Esophagus squamous epithelium (tissue), 5 donors: ENCODE results near the gene SLC9A9. TPM values are rescaled to one million over a fixed set of nuclear protein-coding genes. Genes with fewer than 3 reads are reported as not detected.

Experiments used
- DNase-seq: peaks from one replicate; lab custom pipeline; 2025; lab: John Stamatoyannopoulos, UW
- H3K27ac ChIP-seq, 4 donors: fragments of 200-600 bp; sonication (generic); one replicate each; pipeline ENCODE4 v1.5.1; 2016 to 2019; ENCODE audit warnings: mild to moderate bottlenecking in 1 of 4
- H3K27me3 ChIP-seq, 4 donors: fragments of 200-600 bp; sonication (generic); 1 replicate in 3 of 4; 2 replicates in 1 of 4; pipeline versions ENCODE4 v1.5.1 to v1.6.0; 2017 to 2021; ENCODE audit warnings: antibody characterized with exemption in 1 of 4
- H3K36me3 ChIP-seq, 3 donors: fragments of 200-600 bp; sonication (generic); one replicate each; pipeline ENCODE4 v1.5.1; 2016 to 2019
- H3K4me1 ChIP-seq, 3 donors: fragments of 200-600 bp; sonication (generic); one replicate each; pipeline ENCODE4 v1.5.1; 2017 to 2019
- H3K4me3 ChIP-seq, 4 donors: fragments of 200-600 bp; sonication (generic); 1 replicate in 3 of 4; 2 replicates in 1 of 4; pipeline ENCODE4 v1.5.1; 2016 to 2019; ENCODE audit warnings: mild to moderate bottlenecking in 2 of 4, moderate library complexity in 1 of 4
- H3K9me3 ChIP-seq, 3 donors: fragments of 200-600 bp; sonication (generic); one replicate each; pipeline ENCODE4 v1.5.1; 2016 to 2019
- POLR2A ChIP-seq, 4 donors: fragments of 450-650 bp; IDR thresholded peaks; one replicate each; pipeline ENCODE4 v1.6.1; 2017; ENCODE audit warnings: antibody characterized with exemption in 4 of 4, mild to moderate bottlenecking in 4 of 4, moderate library complexity in 3 of 4
- WGBS, 2 donors: methylation state at CpG; one replicate each; pipeline ENCODE4 v1.1.5; 2018; 5-methylcytosine and 5-hydroxymethylcytosine counted together
- intact Hi-C: fragments of 100-400 bp; cut with DNase I; formaldehyde crosslinking; loops from one replicate; pipeline ENCODE4 v1.15.0; 2022
- total RNA-seq, 4 donors: library from RNA; depleted of rRNA; stranded (reverse); fragments of >200 nt; gene quantifications; one replicate each; pipeline ENCODE4 v1.1.0, GENCODE V29; 2016
- TF ChIP-seq, protein P1 (sequence below), 6 experiments: fragments of 450-650 bp in 4 of 6; fragments of 200-600 bp in 2 of 6; sonication (generic) in 2 of 6; IDR thresholded peaks; one replicate each; pipeline ENCODE4 v1.5.1; 2016 to 2019; ENCODE audit warnings: antibody characterized with exemption in 6 of 6, mild to moderate bottlenecking in 4 of 6, moderate library complexity in 4 of 6
- donor health status: DM: yes; HTN: yes; CAD: no.

Gene SLC9A9
- total RNA-seq, 4 donors from 2014 or later: 11.2 to 22.3 (median 18.9) TPM

- DNase-seq: no peak
- peaks cover 3 to 43% (median 10%) of the 10 kb centered on the region in 3 donors for H3K4me1 ChIP-seq
- no peak overlapping the region for H3K4me3 ChIP-seq
- H3K36me3 ChIP-seq: no peaks in the 10 kb centered on the region
- H3K27ac ChIP-seq: no peak overlapping the region
- no peaks in the 10 kb centered on the region for H3K9me3 ChIP-seq
- H3K27me3 ChIP-seq: no peaks in the 10 kb centered on the region
- intact Hi-C loops: no loop called here
- WGBS, 2 donors: 61 to 79% methylated on average over 4 of the region's 5 CpGs
- TF ChIP-seq, protein P1, sequence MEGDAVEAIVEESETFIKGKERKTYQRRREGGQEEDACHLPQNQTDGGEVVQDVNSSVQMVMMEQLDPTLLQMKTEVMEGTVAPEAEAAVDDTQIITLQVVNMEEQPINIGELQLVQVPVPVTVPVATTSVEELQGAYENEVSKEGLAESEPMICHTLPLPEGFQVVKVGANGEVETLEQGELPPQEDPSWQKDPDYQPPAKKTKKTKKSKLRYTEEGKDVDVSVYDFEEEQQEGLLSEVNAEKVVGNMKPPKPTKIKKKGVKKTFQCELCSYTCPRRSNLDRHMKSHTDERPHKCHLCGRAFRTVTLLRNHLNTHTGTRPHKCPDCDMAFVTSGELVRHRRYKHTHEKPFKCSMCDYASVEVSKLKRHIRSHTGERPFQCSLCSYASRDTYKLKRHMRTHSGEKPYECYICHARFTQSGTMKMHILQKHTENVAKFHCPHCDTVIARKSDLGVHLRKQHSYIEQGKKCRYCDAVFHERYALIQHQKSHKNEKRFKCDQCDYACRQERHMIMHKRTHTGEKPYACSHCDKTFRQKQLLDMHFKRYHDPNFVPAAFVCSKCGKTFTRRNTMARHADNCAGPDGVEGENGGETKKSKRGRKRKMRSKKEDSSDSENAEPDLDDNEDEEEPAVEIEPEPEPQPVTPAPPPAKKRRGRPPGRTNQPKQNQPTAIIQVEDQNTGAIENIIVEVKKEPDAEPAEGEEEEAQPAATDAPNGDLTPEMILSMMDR (IDR thresholded peaks at IDR 0.05): no peak
- no peak for TF ChIP-seq POLR2A (IDR thresholded peaks at IDR 0.05)
These were observed 367.9 kb downstream of the SLC9A9 start for GRCh38 chr3:143480344-143480743.

- intact Hi-C loops: no loop called here
- DNase-seq: no peak
- 61 to 75% methylated on average over 1 of the region's 1 CpG for WGBS, 2 donors
- Histone ChIP-seq H3K4me3 (no peak overlapping the region), H3K9me3 (no peaks in the 10 kb centered on the region), H3K36me3 (no peaks in the 10 kb centered on the region), H3K27ac (no peak overlapping the region), H3K4me1 (peaks cover 3 to 43% (median 10%) of the 10 kb centered on the region in 3 donors), H3K27me3 (no peaks in the 10 kb centered on the region)
- TF ChIP-seq, protein P1 (IDR thresholded peaks at IDR 0.05): no peak
- TF ChIP-seq POLR2A (IDR thresholded peaks at IDR 0.05): no peak
These were observed 368.5 kb downstream of the SLC9A9 start for GRCh38 chr3:143479727-143480126.

- Histone ChIP-seq H3K36me3 (no peaks in the 10 kb centered on the region), H3K27me3 (no peaks in the 10 kb centered on the region), H3K4me3 (no peak overlapping the region), H3K9me3 (no peaks in the 10 kb centered on the region), H3K27ac (no peak overlapping the region), H3K4me1 (peaks cover 3 to 30% (median 10%) of the 10 kb centered on the region in 3 donors)
- no peak for DNase-seq
- TF ChIP-seq POLR2A (IDR thresholded peaks at IDR 0.05): no peak
- TF ChIP-seq, protein P1 (IDR thresholded peaks at IDR 0.05): no peak
- WGBS, 2 donors: 15 to 52% methylated on average over 3 of the region's 3 CpGs
- intact Hi-C loops: no loop called here
These were observed 370.1 kb downstream of the SLC9A9 start for GRCh38 chr3:143478115-143478693.

DNA sequence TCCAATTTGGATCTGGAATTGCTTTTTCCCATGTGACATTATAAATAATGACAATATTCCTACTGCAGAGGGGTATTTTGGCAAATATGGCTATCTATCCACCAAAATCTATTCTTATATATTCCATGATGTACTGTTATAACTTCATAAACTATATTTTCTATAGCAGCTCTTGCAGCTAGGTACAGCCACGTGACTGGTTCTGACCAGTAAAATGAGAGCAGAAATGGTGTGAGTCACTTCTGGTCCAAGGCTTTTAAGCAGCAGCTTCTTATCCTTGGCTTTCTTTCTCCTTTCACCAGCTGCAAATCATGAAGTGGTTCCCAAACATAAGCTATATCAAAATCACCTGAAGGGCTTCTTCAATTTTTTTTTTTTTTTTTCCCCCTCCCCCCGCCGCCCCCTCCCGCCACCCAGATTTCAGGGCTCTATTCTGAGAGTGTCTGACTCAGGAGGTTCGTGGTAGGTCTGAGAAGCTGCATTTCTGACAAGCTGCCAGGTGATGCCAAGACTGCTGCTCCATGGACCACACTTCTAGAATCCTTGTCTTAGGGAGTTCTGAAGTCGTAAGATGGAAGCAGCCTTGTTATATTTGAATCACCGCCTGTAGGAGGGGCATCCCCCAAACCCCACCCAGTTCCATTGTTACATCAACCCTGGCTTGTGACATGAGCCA is 371.2 kb downstream of the SLC9A9 start:
- Histone ChIP-seq H3K36me3 (no peaks in the 10 kb centered on the region), H3K27me3 (no peaks in the 10 kb centered on the region), H3K4me1 (peaks cover 0 to 19% (median 3%) of the 10 kb centered on the region in 3 donors), H3K4me3 (no peak overlapping the region), H3K9me3 (no peaks in the 10 kb centered on the region), H3K27ac (no peak overlapping the region)
- TF ChIP-seq POLR2A (IDR thresholded peaks at IDR 0.05): no peak
- TF ChIP-seq, protein P1 (IDR thresholded peaks at IDR 0.05): no peak
- WGBS, 2 donors: 86 to 88% methylated on average over 4 to 7 of the region's 7 CpGs
- DNase-seq: no peak
- intact Hi-C loops: no loop called here

DNA sequence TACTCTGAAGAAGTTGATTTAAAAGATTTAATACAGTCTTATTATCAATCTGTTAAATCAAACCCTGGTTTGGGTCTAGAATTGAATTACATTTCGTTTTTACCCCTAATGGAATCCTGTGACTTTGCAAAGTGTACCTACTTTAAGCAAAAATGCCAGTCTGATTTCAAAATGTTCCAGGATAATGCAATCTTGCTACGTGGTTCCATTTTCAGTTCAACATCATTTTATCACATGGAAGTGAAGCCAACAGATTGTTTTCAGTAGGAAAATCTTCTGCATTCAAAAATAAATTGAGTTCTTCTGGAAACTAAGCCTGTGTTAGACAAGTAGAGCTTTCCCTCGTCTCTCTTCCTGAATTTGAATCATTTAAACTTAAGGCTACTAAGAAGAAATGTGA is 372.3 kb downstream of the SLC9A9 start:
- H3K27me3 ChIP-seq: no peaks in the 10 kb centered on the region
- H3K36me3 ChIP-seq: no peaks in the 10 kb centered on the region
- H3K4me3 ChIP-seq: no peak overlapping the region
- TF ChIP-seq POLR2A (IDR thresholded peaks at IDR 0.05): no peak
- no peak overlapping the region for H3K27ac ChIP-seq
- no peaks in the 10 kb centered on the region for H3K9me3 ChIP-seq
- DNase-seq: no peak
- 68 to 71% methylated on average over 3 of the region's 3 CpGs for WGBS, 2 donors
- H3K4me1 ChIP-seq: peaks cover 0 to 15% (median 3%) of the 10 kb centered on the region in 3 donors
- intact Hi-C loops: no loop called here
